GM13977 (cell line): ENCODE results near the gene CSNK1G1.
A peak's percentile ranks its signal among the peaks of the same experiment; 100 is the strongest.

Source experiments
- DNase-seq: peaks from one replicate; pipeline ENCODE4 v3.0.0; 2012; ENCODE audit warnings: low spot score
- in situ Hi-C: fragments of 300-500 bp; cut with MboI; formaldehyde crosslinking; loops from one replicate; pipeline ENCODE4 v1.12.0; 2022; ENCODE audit warnings: low sequenced_read_pairs, low pct_unique_long_range_greater_than_20kb, mixed read lengths, inconsistent platforms; ENCODE audit not compliant: unreplicated experiment
- TF ChIP-seq, protein P1 (sequence below): IDR thresholded peaks from 2 replicates; pipeline ENCODE4 v1.5.1; 2012; ENCODE audit warnings: mild to moderate bottlenecking, control low read depth; ENCODE audit not compliant: insufficient read depth; ENCODE audit errors: extremely low read depth, missing control alignments

The CSNK1G1 gene

DNA sequence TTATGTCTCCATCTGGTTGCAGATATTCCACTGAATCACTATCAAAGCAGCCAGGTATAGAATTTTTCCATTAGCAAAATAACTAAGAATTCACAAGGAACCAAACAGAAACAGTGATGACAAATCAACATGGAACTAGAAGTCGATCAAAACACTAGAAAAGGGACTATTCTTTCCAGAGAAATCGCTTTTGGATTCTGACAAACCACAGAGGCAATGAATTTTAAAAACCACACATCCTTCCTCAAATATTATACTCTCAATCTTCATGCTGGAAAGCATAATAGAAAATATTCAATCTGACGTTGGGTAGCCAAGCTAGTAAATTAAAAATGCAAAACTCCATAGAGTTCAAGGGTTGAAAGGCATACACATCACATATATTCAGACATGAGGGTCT, 99.9 kb downstream of the CSNK1G1 start:
- TF ChIP-seq, protein P1, sequence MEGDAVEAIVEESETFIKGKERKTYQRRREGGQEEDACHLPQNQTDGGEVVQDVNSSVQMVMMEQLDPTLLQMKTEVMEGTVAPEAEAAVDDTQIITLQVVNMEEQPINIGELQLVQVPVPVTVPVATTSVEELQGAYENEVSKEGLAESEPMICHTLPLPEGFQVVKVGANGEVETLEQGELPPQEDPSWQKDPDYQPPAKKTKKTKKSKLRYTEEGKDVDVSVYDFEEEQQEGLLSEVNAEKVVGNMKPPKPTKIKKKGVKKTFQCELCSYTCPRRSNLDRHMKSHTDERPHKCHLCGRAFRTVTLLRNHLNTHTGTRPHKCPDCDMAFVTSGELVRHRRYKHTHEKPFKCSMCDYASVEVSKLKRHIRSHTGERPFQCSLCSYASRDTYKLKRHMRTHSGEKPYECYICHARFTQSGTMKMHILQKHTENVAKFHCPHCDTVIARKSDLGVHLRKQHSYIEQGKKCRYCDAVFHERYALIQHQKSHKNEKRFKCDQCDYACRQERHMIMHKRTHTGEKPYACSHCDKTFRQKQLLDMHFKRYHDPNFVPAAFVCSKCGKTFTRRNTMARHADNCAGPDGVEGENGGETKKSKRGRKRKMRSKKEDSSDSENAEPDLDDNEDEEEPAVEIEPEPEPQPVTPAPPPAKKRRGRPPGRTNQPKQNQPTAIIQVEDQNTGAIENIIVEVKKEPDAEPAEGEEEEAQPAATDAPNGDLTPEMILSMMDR = no peak
- DNase-seq = no peak
- in situ Hi-C loops = no loop called here

DNA sequence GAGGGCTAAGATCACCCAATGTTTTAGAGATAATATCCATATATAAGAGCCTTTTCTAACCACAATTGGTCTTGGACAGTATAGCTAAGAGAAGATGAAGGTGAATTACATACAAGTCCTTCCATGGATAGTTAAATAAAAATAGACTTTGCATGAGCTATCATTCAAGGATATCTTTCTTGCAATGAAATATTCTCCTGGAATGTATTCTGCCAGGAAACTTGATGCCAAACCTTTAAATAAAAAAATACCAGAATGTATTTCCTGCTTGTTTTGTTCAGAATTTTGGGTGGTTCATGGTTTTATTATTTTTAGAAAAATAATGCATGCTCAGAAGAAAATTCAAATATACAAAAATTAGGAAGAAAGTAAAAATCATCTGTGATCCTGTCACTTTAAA, 104.3 kb downstream of the CSNK1G1 start:
- in situ Hi-C loops = no loop called here
- DNase-seq = no peak
- TF ChIP-seq, protein P1 = no peak

DNA sequence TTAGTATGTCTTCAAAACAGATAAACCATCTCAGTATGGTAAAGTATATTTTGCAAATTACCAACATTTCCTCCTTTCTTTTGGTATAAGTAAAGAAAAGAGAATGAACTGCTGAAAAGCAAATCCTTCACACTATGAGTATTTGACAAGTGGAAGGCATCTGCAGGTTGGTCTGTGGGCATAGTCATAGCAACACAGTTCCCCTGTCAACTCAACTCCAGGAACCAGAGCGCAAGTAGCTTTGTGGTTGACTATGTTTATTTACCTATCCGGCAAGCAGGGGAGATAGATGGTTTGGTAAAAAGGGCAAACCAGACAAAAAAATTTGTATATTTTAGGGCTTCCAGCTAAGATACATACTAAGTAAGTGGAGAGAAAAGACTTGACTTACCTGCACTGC, 104.9 kb downstream of the CSNK1G1 start:
- DNase-seq = no peak
- in situ Hi-C loops = no loop called here
- TF ChIP-seq, protein P1 = no peak

DNA sequence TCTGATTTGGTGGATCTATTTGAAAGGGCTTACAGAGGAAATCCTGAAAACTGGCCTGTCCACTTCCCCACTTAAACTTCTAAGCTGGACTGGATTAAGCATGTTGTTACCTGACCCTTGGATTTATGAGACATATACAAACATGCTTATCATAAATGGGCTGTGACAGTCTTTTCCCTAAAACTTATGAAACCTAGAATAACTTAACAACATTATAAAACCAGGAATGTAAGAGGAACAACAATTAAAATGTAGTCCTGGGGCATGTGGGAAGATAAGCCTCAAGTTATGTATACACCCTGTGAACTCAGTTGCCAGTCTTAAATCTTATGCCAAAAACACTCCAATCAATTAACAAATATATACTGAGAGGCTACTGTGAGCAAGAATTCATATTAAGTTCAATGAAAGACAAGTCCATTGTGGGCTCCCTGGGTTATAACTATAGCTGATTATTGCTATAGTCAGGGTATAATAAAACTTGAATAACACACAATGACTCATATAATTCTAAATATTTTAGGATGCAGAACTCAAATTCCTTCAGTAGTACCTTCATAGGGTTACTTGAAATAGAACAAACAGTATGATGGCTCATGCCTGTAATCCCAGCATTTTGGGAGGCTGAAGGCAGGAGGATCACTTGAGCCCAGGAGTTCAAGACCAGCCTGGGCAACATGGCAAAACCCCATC, 105.9 kb downstream of the CSNK1G1 start:
- no peak for DNase-seq
- TF ChIP-seq, protein P1 = no peak
- in situ Hi-C loops = no loop called here

DNA sequence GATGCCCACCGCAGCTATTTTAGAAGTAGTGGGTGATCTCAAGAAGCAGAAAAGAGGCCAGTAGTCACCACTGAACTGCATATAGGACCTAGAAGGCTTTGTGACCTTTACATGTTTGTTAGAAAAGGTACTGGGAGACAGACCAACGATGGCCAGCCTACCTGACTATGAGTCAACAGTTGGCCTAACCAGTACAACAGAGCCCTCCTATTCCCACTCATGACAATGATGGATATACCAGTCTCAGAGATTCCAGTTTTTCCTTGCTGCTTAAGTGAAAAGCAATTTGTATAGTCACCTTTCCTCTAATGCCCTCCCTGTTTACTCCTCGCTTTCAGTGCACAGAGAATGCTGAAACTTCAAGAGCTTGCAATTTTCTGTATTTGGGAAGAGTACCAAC, 106.6 kb downstream of the CSNK1G1 start:
- TF ChIP-seq, protein P1 = no peak
- no peak for DNase-seq
- in situ Hi-C loops = no loop called here

DNA sequence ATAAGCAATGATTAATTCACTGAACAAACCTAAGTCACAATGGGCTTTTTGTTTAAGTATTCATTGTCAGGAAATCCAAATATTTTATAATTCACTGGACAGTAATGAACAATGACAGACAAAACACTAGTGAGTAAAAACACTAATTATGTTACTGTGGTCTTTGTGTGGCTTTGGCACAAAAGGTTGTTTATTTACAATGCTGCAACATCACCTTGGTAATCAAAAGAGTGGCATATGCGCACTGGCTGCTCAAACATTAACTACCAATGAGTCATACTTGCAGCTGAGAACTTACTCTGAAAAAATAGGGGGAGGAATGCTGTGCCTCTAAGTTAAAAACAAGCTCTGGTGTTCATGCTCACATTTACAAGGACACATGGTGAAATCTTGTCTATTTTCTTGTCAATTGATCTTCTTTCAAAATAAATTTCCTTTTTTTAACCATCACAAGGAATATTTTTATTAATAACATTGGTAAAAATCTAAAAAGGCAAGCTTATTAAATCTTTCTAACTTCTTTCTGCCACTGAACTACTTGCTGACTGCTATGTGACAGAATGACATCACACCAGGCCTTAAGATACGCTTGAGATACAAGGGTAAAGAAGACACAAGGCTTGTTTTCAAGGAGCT, 107.9 kb downstream of the CSNK1G1 start:
- TF ChIP-seq, protein P1 = no peak
- in situ Hi-C loops = no loop called here
- DNase-seq = peak; percentile 56

DNA sequence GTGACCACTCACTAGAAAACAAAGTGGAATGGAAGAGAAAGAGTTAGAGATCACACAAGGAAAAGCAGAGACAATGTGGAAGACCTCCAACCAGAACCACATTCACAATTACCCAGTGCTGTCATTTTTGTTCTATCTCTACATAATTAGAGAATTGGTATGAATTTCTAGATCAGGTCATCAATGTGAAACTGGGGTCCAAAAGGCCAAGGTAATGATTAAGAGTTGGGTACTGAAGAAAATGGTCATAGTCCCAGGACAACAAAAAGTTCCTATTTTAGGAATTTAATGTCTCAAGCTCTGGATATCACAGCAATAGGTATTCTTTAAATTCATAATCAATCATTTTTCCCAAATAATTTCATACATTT, 108.5 kb downstream of the CSNK1G1 start:
- DNase-seq = no peak
- in situ Hi-C loops = no loop called here
- TF ChIP-seq, protein P1 = no peak
